Epidermal melanocyte (primary cell): ENCODE measurements around the gene NRXN3.
A peak's percentile ranks its signal among the peaks of the same experiment; 100 is the strongest.
"Not testable (repeated sequence)": the region's sequence is repeated elsewhere in the genome, so short reads cannot be mapped to it uniquely, and the experiment has no call there.

ENCODE experiments used
- DNase-seq: peaks from one replicate; pipeline ENCODE4 v3.0.0; 2011; ENCODE audit warnings: low spot score; ENCODE audit not compliant: insufficient read length

Gene NRXN3

GRCh38 chr14:78403278-78403815 is 233.2 kb downstream of the NRXN3 start:
- no peak for DNase-seq

- DNase-seq = no peak
Observed at GRCh38 chr14:78405079-78405856, 235.1 kb downstream of the NRXN3 start.

DNA sequence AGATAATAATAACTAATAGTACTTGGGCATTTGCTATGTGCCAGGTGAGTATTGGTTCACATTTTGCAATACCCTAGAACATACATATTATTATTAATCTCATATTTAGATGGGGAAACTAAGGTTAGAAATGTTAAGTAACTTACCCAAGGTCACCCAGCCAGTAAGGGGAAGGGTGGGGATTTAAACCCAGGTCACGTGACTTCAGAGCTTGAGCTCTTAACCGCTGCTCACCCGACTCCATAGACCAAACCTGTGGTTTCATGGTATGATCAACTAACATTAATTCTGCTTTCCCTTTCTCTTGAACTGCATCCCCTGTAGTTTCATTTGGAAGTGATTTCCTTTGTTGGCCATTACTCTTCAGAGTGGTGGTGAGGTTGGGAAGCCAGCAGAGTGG is 242.3 kb downstream of the NRXN3 start:
- no peak for DNase-seq

- DNase-seq = no peak
Observed at GRCh38 chr14:78414172-78414571, 244.0 kb downstream of the NRXN3 start.

DNA sequence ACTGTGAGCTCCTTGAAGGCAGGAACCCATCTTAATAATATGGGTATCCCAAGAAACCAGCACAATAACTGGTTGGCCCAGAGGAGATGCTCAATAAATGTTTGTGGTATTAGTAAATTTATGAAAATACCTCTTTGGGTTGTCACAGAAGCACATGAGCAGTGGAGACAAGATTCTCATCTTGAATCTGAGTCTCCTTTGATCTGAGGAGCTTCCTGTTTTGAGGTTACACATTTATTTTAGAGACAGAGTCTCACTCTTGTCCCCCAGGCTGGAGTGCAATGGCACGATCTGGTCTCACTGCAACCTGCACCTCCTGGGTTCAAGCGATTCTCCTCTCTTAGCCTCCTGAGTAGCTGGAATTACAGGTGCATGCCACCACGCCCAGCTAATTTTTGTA is 247.4 kb downstream of the NRXN3 start:
- DNase-seq = no peak

GRCh38 chr14:78424311-78424710 is 254.1 kb downstream of the NRXN3 start:
- no peak for DNase-seq

DNA sequence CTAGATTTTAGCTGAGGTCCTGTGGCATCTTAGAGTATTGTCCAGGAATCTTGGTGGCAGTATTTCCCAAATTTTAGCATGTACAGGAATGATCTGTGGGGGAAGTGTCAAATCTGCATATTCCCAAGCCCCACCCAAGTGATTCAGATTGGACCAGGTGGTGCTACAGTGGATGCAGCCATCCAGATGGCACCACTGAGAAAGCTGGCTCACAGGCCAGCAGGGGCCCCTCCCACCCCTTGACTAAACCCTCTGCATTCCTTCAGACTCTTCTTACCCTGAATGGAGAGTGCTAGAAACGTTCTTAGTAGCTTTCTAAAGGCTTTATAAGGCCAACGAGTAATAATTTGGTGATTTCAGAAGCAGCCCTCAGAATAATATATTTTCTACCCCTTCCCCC is 255.2 kb downstream of the NRXN3 start:
- DNase-seq = no peak

DNA sequence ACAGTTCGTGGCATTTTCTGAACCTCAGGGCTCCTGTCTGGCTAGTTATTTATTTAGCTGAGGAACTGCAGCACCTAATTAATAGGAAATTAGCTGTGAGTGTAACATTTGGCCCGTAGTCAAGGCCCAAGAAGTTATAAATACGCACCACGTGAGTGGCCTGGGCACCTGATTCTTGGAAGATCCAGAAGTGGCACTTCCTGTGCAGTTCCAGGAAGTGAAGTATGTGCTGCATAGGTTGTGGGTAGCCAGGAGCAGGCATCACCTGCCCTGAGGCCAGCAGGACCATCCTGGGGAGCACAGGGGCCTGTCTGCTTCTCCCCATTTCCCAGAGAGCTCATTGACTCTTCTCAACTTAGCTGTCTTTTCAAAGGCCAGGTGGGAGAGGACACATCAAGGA is 255.6 kb downstream of the NRXN3 start:
- DNase-seq = no peak

DNA sequence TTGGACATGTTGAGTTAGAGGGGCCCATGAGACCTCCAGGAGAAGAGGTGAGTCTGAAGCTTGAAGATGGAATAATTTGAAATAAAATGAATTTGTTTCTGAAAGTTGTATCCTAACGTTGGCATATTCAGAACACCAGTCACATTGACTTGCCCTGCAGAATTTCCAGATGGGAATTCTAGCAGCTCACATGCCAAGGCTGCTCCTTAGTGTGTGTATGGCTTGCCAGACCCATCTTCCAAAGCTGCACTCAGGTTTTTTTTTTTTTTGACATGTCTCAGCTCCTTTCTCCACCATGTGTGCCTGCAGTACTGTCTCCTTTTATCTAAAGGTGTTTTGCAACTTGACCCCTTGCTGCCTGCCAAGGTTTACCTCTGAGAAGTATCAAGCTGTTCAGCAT is 261.9 kb downstream of the NRXN3 start:
- no peak for DNase-seq

DNA sequence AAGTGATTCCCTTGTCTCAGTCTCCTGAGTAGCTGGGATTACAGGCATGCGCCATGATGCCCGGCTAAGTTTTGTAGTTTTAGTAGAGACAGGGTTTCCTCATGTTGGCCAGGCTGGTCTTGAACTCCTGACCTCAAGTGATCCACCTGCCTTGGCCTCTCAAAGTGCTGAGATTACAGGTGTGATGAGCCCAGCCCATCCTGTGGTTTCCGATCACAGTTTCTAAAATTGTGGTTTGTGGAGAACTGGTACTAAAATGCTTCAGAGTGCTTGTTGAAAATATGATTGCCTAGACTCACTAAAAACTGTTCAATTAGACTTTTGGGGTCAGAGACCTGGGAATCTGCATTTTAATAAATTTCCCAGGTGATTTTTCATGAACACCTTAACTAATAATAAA is 267.3 kb downstream of the NRXN3 start:
- not testable (repeated sequence) for DNase-seq

DNA sequence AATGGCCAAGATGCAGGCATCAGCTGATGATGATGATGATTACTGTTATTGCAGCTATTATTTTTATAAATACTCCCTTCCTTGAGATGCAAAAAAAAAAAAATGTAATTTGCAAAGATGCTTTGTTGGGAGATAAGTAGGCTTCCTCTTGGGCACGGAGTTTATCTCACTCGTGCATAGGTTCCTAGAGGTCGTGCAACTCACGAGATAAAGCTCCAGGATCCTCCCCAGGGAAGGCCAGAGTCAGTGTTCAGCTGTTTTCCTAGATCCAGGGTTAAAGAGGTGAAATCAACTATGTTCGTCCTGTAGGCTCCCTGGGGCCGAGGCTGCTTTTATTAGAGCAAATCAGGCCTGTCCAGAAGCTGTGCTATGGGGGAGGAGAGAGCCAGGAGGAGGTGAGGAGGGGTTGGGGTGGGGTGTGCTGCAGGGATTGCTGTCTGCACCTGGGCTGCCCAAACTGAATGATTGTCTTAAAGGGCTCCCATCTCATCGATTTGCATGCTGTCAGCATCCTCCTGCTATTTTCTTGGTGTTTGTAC is 270.3 kb downstream of the NRXN3 start:
- no peak for DNase-seq

- no peak for DNase-seq
Observed at GRCh38 chr14:78443834-78444233, 273.7 kb downstream of the NRXN3 start.

GRCh38 chr14:78445275-78445674 is 275.1 kb downstream of the NRXN3 start:
- DNase-seq = no peak

DNA sequence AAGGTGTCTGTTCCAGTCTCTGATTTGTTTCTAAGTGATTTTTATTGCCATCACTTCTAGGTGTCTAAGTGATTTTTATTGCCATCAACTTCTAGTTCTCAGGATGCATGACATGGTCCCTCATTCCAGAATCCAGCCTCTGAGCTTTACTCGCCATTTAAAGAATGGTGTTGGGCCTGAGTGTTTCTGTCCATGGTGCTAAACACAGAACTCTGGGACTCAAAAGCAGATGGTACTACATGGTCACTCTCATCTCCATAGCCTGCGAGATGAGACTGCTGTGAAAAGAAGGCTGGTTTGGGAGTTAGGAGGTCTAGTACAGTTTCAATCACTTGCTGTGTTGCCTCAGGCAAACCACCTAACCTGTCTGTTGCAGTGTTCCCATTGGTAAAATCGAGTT is 276.6 kb downstream of the NRXN3 start:
- DNase-seq = no peak

- DNase-seq = peak; percentile 27
Observed at GRCh38 chr14:78448164-78449094, 278.3 kb downstream of the NRXN3 start.

DNA sequence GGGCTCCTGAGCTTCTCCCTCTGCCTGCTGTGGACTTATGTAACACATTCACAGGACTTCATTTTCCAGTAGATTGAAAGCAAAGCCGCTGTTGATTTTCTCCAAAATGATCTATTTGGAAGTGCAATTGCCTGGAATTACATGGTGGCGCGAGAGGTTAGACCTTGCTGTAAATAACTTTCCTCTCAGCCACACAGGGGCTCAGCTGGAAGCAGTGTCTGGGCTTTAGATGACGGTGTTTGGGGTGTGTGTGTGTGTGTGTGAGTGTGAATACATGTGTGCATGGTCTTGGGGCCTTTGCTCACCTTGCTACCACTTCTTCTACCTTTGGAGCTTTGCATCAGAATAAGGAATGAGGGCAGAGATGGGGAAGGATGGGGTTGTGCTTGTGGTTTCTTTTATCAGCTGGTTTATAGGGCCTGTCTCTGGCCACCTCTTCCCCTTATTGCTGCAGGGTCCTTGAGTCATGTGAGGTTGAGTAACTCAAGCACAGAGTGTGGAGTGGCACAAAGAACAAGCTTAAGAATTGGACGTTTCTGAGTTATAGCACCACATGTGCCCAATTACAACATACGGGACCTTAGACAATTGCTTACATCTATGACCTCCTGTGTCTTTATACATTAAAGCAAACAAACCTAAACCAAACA is 280.6 kb downstream of the NRXN3 start:
- no peak for DNase-seq

DNA sequence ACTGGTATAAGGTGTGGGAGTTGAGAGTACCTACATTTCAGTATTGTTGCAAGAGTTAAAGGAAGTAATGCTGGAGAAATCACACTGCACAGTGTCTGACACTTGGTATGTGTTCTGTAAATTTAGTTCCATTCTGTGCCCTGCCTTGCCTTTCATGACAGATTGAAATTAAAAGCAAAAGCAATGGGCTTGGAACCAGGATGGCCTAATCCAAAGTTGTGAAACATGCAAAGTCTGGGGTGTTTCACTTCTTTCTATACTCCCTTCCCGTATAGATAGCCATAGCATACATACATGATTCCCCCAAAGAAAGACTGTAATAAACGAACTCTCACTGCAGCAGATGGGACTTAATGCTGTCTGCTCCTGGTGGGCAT is 281.1 kb downstream of the NRXN3 start:
- no peak for DNase-seq

- DNase-seq = no peak
Observed at GRCh38 chr14:78455896-78456435, 285.8 kb downstream of the NRXN3 start.

DNA sequence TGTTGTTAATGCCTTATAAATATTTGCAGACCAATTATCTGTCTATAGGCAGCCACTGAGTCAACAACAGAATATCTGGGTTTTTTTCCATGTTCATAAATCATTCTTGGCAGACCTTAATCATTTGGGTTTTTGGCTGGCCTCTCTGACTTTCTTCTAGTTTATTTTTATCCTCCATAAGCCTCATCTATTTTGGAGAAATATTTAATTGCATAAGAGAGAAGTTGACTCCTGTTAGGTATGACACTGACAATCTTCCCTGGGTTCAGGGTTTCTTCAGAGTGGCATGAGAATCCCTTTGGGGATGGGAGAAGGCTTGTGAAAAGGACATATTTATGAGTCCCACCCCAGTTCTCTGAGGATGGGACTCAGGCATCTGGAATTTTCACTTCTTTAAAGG is 299.8 kb downstream of the NRXN3 start:
- no peak for DNase-seq

DNA sequence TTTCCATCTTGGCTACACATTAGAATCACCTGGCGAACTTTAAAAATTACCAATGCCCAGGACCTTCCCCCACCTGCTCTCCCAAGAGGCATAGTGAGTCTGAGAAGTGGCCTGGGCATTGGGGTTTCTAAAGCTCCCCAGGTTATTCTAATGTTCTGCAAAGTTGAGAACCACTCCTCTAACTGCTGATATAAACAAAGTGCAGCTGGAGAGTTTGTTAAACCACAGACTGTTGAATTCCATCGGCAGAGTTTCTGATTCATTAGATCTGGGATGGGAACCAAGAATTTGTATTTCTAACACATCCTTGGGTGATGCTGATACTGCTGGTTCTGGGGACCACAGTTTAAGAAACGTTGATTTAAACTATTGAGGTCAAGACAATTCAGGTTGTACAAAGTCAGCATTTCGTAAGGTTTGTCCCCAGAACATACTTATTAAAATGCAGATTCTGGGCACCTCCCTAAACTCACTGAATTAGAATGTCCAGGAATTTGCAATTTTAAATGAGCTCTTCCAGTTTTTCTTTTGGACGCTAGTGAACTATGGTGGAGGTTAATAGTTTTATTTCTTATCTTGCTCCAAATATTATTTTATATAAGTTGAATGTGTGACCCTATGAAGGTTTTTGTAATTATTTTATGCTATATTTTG is 309.1 kb downstream of the NRXN3 start:
- no peak for DNase-seq

GRCh38 chr14:78484028-78484427 is 313.9 kb downstream of the NRXN3 start:
- DNase-seq = no peak
